ENCODE data around the gene RAPGEF1.

The RAPGEF1 gene

GRCh38 chr9:131745610-131746009 is 5.7 kb upstream of the RAPGEF1 start:
- no peak for DNase-seq

DNA sequence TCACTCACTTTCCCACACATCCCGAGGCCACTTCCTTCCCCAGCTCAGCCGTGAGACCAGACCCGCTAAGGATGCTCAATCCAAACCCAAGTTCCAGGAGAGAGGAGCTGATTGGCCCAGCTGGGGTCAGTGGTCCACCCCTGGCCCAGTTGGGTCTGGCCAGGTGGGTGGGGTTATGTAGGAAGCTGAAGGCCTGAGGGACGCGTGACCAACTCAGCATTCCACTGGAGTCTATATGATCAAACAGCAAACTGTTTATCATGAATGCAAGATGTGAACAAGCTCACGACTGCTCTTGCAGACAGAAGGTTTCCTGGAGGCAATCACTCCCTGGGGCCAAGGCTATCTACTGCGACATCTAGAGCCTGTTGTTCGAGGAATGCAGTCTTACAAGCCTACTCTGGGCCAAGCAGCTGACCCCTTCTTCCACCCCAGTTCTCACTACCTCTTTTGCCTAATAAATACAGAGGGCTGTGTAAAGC is 4.9 kb upstream of the RAPGEF1 start:
- DNase-seq, result no peak

DNA sequence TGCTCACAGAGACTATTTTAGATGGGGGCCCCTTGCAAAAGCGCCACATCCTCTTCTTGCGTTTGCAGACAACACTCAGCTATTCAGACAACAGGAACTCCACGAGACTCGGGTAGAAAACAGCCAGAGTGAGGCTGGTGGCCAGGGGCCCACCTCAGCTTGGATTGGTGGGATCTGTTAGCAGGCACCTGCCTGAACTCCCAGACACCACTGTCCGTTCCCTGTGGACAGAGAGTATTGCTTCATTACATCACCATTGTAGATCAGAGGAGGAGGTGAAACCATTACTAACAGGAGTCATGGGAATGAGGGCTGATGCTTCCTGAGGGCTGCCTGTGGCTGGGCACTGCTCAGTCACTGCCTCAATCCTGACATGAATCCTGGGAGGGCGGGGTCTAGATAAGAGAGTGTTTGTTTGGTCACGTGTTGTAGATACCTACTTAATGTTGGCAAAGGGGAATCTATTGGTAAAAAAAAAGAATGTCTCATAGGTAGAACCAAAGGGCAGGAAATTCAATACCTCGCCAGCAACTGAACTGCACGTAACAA is 4.4 kb upstream of the RAPGEF1 start:
- no peak for DNase-seq

- no peak for DNase-seq
These were observed 3.6 kb upstream of the RAPGEF1 start for GRCh38 chr9:131743501-131743900.

DNA sequence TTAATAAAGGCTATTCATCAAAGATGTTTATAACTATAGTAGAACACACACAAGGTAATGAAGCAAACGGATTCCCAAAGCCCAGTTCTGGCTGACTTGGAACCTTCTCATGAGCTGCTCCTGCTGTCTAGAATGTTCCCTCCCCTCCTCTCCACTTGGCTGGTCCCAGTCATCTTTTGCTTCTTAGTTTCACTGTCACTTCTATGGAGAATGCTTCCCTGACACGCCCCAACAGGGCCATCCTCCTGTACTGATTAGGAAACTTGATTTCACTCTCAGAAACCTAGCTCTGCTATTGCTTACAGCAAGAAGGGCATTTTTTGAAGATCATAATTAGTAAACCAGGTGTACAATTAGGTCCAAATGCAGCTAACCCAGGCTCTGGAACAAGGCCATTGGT is 3.2 kb upstream of the RAPGEF1 start:
- no peak for DNase-seq

DNA sequence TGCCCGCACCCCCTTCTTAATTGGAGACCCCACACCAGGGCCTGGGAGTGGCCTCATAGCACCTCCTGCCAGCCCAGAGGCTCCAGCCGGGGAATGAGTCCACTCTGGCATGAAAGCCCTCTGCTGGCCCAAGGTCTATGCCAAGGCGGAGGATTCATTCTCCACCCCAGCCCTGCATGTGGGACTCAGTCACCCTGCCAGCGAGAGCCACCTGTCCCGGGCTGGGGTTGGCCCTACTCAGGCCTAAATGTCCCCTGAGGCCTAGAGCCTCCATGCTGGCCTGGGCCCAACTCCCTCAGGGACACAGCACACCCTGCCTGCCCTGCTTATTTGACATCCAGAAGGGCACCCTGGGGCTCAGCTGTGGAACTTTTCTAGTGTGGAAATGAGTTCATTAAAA is 1.0 kb upstream of the RAPGEF1 start:
- DNase-seq, result no peak

GRCh38 chr9:131739133-131739958 is 530 bp downstream of the RAPGEF1 start:
- no peak for DNase-seq

DNA sequence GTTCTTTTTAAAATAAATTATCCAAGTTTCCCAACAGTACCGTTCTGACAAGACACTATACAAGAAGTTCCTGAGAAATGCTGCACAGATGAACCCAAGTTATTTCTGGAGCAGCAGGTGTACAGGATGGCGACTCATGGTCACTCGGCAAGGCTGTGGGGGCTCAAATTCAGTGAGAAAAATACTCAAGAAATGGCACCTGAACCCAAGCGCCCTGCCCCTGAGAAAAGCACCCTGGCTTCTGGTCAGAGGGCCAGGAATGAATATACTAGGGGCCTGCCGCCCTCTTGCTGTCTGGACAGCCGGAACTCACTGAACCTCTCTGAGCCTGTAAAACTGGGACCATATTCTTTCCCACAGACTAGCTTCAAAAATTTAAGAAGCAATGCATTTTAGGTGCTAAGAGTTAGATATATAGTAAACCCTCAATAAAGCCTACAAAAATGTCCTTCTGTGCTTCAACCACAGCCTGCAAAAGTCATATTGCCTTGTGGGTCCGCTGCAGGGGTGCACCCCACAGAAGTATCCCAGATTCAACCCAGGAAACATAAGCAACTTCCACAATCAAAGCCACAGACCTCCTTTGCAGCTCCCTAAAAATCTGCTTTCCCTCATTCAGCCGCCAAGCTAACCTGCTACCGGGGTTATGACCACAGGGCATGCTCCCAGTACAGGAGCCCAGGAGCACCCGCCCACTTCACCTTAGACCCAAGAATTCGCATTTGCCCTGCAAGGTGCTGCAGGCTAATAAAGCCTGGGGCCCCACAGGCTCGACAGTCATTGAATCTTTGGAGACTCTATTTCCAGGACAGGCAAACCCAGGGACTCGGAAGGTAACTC is 1.4 kb downstream of the RAPGEF1 start:
- no peak for DNase-seq

GRCh38 chr9:131737426-131737825 is 2.5 kb downstream of the RAPGEF1 start:
- no peak for DNase-seq

GRCh38 chr9:131736431-131736830 is 3.4 kb downstream of the RAPGEF1 start:
- no peak for DNase-seq

- DNase-seq, result no peak
These were observed 4.4 kb downstream of the RAPGEF1 start for GRCh38 chr9:131735238-131736128.

GRCh38 chr9:131734781-131735180 is 5.1 kb downstream of the RAPGEF1 start:
- DNase-seq, result no peak

GRCh38 chr9:131734165-131734610 is 5.7 kb downstream of the RAPGEF1 start:
- no peak for DNase-seq

DNA sequence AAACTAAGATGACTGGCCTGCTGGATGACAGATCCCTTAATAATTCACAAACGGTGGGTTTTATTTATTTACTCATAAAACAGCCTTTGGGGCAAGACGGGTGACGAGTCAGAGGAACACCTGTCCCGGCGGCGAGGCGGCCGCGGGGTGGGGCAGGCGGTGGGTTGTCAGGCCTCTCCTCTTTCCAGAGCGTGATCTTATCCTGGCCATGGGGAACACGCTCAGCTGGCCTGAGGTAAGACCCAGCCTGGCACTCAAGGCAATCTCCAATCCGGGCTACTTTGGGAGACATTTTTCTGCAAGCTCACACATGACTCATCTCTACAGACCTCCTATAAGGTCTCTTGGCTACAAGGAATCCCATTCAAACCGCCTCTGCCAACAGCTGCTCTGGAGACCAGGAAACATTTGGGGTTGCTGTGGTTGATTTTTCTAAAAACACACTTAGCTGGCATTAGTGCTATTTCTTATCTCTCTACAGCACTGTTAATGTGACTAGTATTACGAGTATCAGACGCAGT is 6.3 kb downstream of the RAPGEF1 start:
- DNase-seq, result no peak

DNA sequence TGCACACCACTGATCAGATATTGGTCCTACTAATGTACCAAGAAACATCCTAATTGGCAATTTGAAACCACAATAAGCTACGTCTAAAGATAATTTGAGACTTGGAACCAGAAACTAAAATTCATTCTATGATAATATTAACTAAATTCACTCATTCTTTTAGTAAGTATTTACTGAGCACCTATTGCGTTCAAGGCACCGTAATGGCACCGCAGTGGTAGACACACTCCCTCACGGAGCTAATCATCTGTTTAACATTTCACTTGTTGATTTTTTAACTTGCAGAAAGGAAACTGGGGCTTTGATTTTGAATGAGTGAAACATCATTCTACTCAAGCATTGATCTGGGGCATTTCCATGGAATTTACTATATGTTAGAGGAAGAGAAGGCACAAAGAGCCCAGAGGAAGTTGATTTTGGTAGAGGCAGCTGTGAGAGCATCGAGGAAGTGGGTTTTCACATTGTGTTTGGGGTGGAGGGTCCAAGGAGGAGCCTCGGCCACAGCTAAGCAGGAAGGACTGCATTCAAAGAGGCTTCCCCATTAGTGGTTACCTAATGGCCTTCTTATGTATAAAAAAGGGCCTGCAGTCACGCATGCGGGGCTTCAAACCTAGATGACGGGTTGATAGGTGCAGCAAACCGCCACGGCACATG is 7.1 kb downstream of the RAPGEF1 start:
- DNase-seq, result no peak

DNA sequence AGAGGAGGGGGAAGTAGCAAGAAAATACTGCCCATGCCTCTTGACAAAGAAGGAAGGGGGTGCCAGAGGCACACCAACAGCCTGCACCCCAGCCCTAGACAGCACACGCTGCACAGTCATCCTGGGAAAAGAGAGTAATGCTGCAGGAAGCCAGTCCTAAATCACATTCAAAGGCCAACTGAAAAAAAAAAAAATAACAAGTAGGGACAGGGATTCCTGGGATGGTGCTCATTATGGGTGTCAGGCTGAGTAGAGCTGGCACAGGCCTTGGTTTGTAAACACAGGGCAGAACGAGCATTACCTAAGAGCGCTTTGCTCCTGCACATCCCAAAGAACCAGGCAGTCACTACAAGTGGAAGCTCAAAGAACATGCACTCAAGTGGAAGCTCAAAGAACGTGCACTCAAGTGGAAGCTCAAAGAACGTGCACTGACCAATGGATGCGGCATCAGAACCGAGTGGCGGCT is 7.8 kb downstream of the RAPGEF1 start:
- DNase-seq, result no peak

DNA sequence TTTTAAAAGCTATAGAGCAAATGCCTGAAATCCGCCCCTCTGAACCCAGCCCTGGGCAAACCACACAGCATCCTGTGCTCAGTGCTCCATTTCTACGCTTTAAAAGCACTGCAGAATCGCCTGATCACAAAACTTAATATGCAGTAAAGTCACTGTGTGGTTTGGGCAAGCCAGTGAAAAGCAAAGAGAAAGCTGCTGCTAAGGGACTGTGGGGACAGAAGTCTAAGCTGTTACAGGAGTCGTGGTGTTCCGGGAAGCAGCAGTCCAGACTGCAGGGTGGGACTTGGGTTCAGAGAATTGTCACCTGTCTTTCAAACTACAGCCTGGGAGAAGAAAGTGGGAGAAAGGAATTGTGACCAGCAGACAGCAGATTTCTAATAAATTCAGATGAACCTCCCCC is 8.2 kb downstream of the RAPGEF1 start:
- no peak for DNase-seq

DNA sequence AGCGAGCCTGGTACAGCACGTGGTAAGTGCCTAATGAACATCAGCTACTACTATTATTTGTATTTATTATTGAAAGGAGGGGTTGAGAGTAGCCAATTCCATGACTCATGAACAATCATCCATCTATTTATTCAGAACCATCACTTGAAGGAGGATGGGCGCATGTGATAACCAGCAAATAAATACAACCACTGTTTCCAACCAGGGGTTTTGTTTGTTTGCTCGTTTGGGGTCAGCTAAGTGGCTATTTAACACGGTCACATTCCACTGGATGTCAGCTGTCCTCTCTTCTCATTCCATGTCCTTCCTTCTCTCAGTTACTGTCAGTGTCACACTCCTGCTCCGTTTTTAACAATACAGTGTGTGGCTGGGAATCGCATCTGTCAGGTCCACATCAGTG is 8.6 kb downstream of the RAPGEF1 start:
- no peak for DNase-seq

- DNase-seq, result no peak
These were observed 10.9 kb downstream of the RAPGEF1 start for GRCh38 chr9:131728961-131729360.

GRCh38 chr9:131728546-131728910 is 11.3 kb downstream of the RAPGEF1 start:
- no peak for DNase-seq

- DNase-seq, result no peak
These were observed 11.9 kb downstream of the RAPGEF1 start for GRCh38 chr9:131727795-131728545.
